NCI-H748 (cell line): ENCODE results near the gene CARD11.
"Not testable (repeated sequence)": the region's sequence is repeated elsewhere in the genome, so short reads cannot be mapped to it uniquely, and the experiment has no call there.

Source experiments
- DNase-seq: peaks from one replicate; lab custom pipeline; 2025; ENCODE audit not compliant: unreplicated experiment; lab: John Stamatoyannopoulos, UW

Gene CARD11

GRCh38 chr7:2966466-2967078 is 77.1 kb downstream of the CARD11 start:
- no peak for DNase-seq

- no peak for DNase-seq
These were observed 77.9 kb downstream of the CARD11 start for GRCh38 chr7:2965745-2966270.

GRCh38 chr7:2965301-2965700 is 78.4 kb downstream of the CARD11 start:
- DNase-seq = no peak

GRCh38 chr7:2964208-2964607 is 79.5 kb downstream of the CARD11 start:
- no peak for DNase-seq

- DNase-seq = no peak
These were observed 80.8 kb downstream of the CARD11 start for GRCh38 chr7:2962865-2963264.

GRCh38 chr7:2959828-2960599 is 83.7 kb downstream of the CARD11 start:
- DNase-seq = no peak

GRCh38 chr7:2959103-2959680 is 84.5 kb downstream of the CARD11 start:
- DNase-seq = no peak

GRCh38 chr7:2958416-2959102 is 85.1 kb downstream of the CARD11 start:
- no peak for DNase-seq

GRCh38 chr7:2957369-2957727 is 86.3 kb downstream of the CARD11 start:
- DNase-seq = not testable (repeated sequence)

- no peak for DNase-seq
These were observed 86.9 kb downstream of the CARD11 start for GRCh38 chr7:2956526-2957368.

GRCh38 chr7:2956076-2956475 is 87.6 kb downstream of the CARD11 start:
- no peak for DNase-seq

- DNase-seq = no peak
These were observed 88.4 kb downstream of the CARD11 start for GRCh38 chr7:2955269-2955668.

- peak; percentile 16 for DNase-seq
These were observed 89.2 kb downstream of the CARD11 start for GRCh38 chr7:2954433-2954853.

GRCh38 chr7:2953588-2954407 is 89.9 kb downstream of the CARD11 start:
- no peak for DNase-seq

GRCh38 chr7:2953099-2953498 is 90.6 kb downstream of the CARD11 start:
- no peak for DNase-seq

GRCh38 chr7:2952316-2952715 is 91.4 kb downstream of the CARD11 start:
- no peak for DNase-seq

- no peak for DNase-seq
These were observed 93.1 kb downstream of the CARD11 start for GRCh38 chr7:2950578-2950977.

- DNase-seq = no peak
These were observed 94.9 kb downstream of the CARD11 start for GRCh38 chr7:2948749-2949148.

- DNase-seq = no peak
These were observed 96.4 kb downstream of the CARD11 start for GRCh38 chr7:2947058-2947780.
